ENCODE data around the gene CEP68. TPM values are rescaled to one million over a fixed set of nuclear protein-coding genes. Genes with fewer than 3 reads are reported as not detected.
"Not testable (repeated sequence)": the region's sequence is repeated elsewhere in the genome, so short reads cannot be mapped to it uniquely, and the experiment has no call there.

CEP68 gene
- total and polyA plus RNA-seq, 5 experiments from 2014 or later = 26.6 to 61.7 (median 39.1) TPM

- H3K4me1 Mint-ChIP-seq = peaks cover 10 to 34% (median 32%) of the 10 kb centered on the region in 4 donors
- no peak overlapping the region for H3K27ac Mint-ChIP-seq
- peaks cover 0 to 76% (median 0%) of the 10 kb centered on the region in 3 donors for H3K36me3 Mint-ChIP-seq
These were observed 46.9 kb downstream of the CEP68 start for GRCh38 chr2:65103013-65103715.

GRCh38 chr2:65107530-65107929, 51.3 kb downstream of the CEP68 start:
- H3K36me3 Mint-ChIP-seq = peaks cover 0 to 60% (median 3%) of the 10 kb centered on the region in 3 donors
- POLR2A ChIA-PET = interaction anchor here (1.2 kb wide), 1 partner anchor 11 kb away, joined by 3 read pairs; no protein-coding TSS in a partner anchor
- no peaks in the 10 kb centered on the region for H3K9me3 Mint-ChIP-seq
- H3K27ac Mint-ChIP-seq = peak overlapping the region in 3 of 10 donors; percentile 15 to 49 (median 28)
- H3K27me3 Mint-ChIP-seq = no peaks in the 10 kb centered on the region
- ATAC-seq = no peak
- no peak for DNase-seq
- no peak overlapping the region for H3K4me3 Mint-ChIP-seq
- H3K4me1 Mint-ChIP-seq = peaks cover 19 to 54% (median 50%) of the 10 kb centered on the region in 4 donors

More at GRCh38 chr2:65103013-65103715, 46.9 kb downstream of the CEP68 start:
- Mint-ChIP-seq H3K4me3 (no peak overlapping the region), H3K9me3 (no peaks in the 10 kb centered on the region), H3K27me3 (no peaks in the 10 kb centered on the region)
- ATAC-seq (no peak), DNase-seq (no peak)
- POLR2A ChIA-PET = no interaction called here

GRCh38 chr2:65108780-65109179, 52.6 kb downstream of the CEP68 start:
- ATAC-seq = no peak
- Mint-ChIP-seq H3K9me3 (no peaks in the 10 kb centered on the region), H3K4me1 (peaks cover 22 to 64% (median 58%) of the 10 kb centered on the region in 4 donors), H3K36me3 (peaks cover 0 to 51% (median 3%) of the 10 kb centered on the region in 3 donors), H3K27ac (peak overlapping the region in 3 of 10 donors; percentile 4 to 57 (median 20)), H3K27me3 (no peaks in the 10 kb centered on the region), H3K4me3 (no peak overlapping the region)
- DNase-seq = no peak
- POLR2A ChIA-PET = no interaction called here

- POLR2A ChIA-PET = no interaction called here
These were observed 56.4 kb downstream of the CEP68 start for GRCh38 chr2:65112633-65113032.

GRCh38 chr2:65113229-65113628, 57.0 kb downstream of the CEP68 start:
- Mint-ChIP-seq H3K27ac (no peak overlapping the region), H3K4me3 (no peak overlapping the region), H3K9me3 (peaks cover 0 to 3% (median 0%) of the 10 kb centered on the region in 9 donors), H3K27me3 (no peaks in the 10 kb centered on the region), H3K36me3 (peaks cover 0 to 27% (median 5%) of the 10 kb centered on the region in 3 donors), H3K4me1 (peaks cover 21 to 80% (median 69%) of the 10 kb centered on the region in 4 donors)
- DNase-seq = no peak
- ATAC-seq = no peak
- POLR2A ChIA-PET = no interaction called here

More at GRCh38 chr2:65112633-65113032, 56.4 kb downstream of the CEP68 start:
- Mint-ChIP-seq H3K27ac (peak overlapping the region in 2 of 10 donors; percentile 19 to 56), H3K9me3 (peaks cover 0 to 3% (median 0%) of the 10 kb centered on the region in 9 donors), H3K4me3 (peak overlapping the region in 3 of 10 donors; percentile 3 to 24 (median 15)), H3K4me1 (peaks cover 21 to 77% (median 66%) of the 10 kb centered on the region in 4 donors), H3K27me3 (no peaks in the 10 kb centered on the region), H3K36me3 (peaks cover 0 to 28% (median 5%) of the 10 kb centered on the region in 3 donors)
- DNase-seq = no peak
- ATAC-seq = no peak

GRCh38 chr2:65113816-65114215, 57.6 kb downstream of the CEP68 start:
- DNase-seq (no peak), ATAC-seq (no peak)
- Mint-ChIP-seq H3K27me3 (no peaks in the 10 kb centered on the region), H3K36me3 (peaks cover 0 to 27% (median 5%) of the 10 kb centered on the region in 3 donors), H3K4me3 (peak overlapping the region in 3 of 10 donors; percentile 10 to 19 (median 11)), H3K9me3 (peaks cover 0 to 3% (median 0%) of the 10 kb centered on the region in 9 donors), H3K4me1 (peaks cover 21 to 82% (median 68%) of the 10 kb centered on the region in 4 donors), H3K27ac (peak overlapping the region in 1 of 10 donors; percentile 27)
- POLR2A ChIA-PET = interaction anchor here (0.6 kb wide), 1 partner anchor 206 kb away, joined by 3 read pairs; no protein-coding TSS in a partner anchor

GRCh38 chr2:65114921-65115320, 58.7 kb downstream of the CEP68 start:
- Mint-ChIP-seq H3K36me3 (peaks cover 0 to 25% (median 3%) of the 10 kb centered on the region in 3 donors), H3K27ac (peak overlapping the region in 3 of 10 donors; percentile 5 to 16 (median 8)), H3K27me3 (no peaks in the 10 kb centered on the region), H3K4me1 (peaks cover 17 to 85% (median 69%) of the 10 kb centered on the region in 4 donors), H3K4me3 (peak overlapping the region in 4 of 10 donors; percentile 1 to 28 (median 10)), H3K9me3 (peaks cover 0 to 3% (median 0%) of the 10 kb centered on the region in 9 donors)
- DNase-seq (no peak), ATAC-seq (no peak)
- POLR2A ChIA-PET = interaction anchor here (0.6 kb wide), 1 partner anchor 10 kb away, joined by 7 read pairs; no protein-coding TSS in a partner anchor

GRCh38 chr2:65116645-65117044, 60.4 kb downstream of the CEP68 start:
- Mint-ChIP-seq H3K4me1 (peaks cover 15 to 84% (median 71%) of the 10 kb centered on the region in 4 donors), H3K36me3 (peaks cover 0 to 19% (median 5%) of the 10 kb centered on the region in 3 donors), H3K27me3 (no peaks in the 10 kb centered on the region), H3K27ac (peak overlapping the region in 2 of 10 donors; percentile 9 to 21), H3K9me3 (peaks cover 0 to 3% (median 0%) of the 10 kb centered on the region in 9 donors), H3K4me3 (peak overlapping the region in 8 of 10 donors; percentile 1 to 46 (median 28))
- ATAC-seq (no peak), DNase-seq (no peak)
- POLR2A ChIA-PET = no interaction called here

GRCh38 chr2:65120990-65121693, 64.9 kb downstream of the CEP68 start:
- no peaks in the 10 kb centered on the region for H3K9me3 Mint-ChIP-seq
- no peak for ATAC-seq
- POLR2A ChIA-PET = interaction anchor here (1.0 to 1.8 kb wide), 2 partner anchors 9 to 20 kb away, joined by 5 to 9 read pairs; partner anchors contain the start of gene RAB1A

GRCh38 chr2:65122313-65122712, 66.1 kb downstream of the CEP68 start:
- POLR2A ChIA-PET = no interaction called here
- peaks cover 0 to 14% (median 3%) of the 10 kb centered on the region in 3 donors for H3K36me3 Mint-ChIP-seq
- ATAC-seq = no peak
- no peaks in the 10 kb centered on the region for H3K9me3 Mint-ChIP-seq
- no peak for DNase-seq
- peak overlapping the region in 5 of 10 donors; percentile 0 to 51 (median 19) for H3K4me3 Mint-ChIP-seq
- H3K27ac Mint-ChIP-seq = peak overlapping the region in 1 of 10 donors; percentile 51
- H3K27me3 Mint-ChIP-seq = no peaks in the 10 kb centered on the region
- peaks cover 13 to 90% (median 73%) of the 10 kb centered on the region in 4 donors for H3K4me1 Mint-ChIP-seq

More at GRCh38 chr2:65120990-65121693, 64.9 kb downstream of the CEP68 start:
- Mint-ChIP-seq H3K27ac (peak overlapping the region in 7 of 10 donors; percentile 1 to 52 (median 22)), H3K36me3 (peaks cover 0 to 17% (median 3%) of the 10 kb centered on the region in 3 donors), H3K4me1 (peaks cover 12 to 90% (median 76%) of the 10 kb centered on the region in 4 donors), H3K27me3 (no peaks in the 10 kb centered on the region), H3K4me3 (peak overlapping the region in 9 of 10 donors; percentile 9 to 60 (median 36))
- DNase-seq = no peak

GRCh38 chr2:65125457-65125856, 69.2 kb downstream of the CEP68 start:
- POLR2A ChIA-PET = interaction anchor here (0.8 kb wide), 1 partner anchor 41 kb away, joined by 3 read pairs; no protein-coding TSS in a partner anchor

More at GRCh38 chr2:65125457-65125856, 69.2 kb downstream of the CEP68 start:
- not testable (repeated sequence) for DNase-seq, H3K27me3 Mint-ChIP-seq, ATAC-seq, H3K36me3 Mint-ChIP-seq, H3K9me3 Mint-ChIP-seq
- Mint-ChIP-seq H3K4me1 (peaks cover 18 to 83% (median 64%) of the 10 kb centered on the region in 4 donors), H3K4me3 (peak overlapping the region in 8 of 10 donors; percentile 11 to 62 (median 46)), H3K27ac (peak overlapping the region in 1 of 10 donors; percentile 68)

All from naive thymus-derived CD8-positive, alpha-beta T cell (primary cell).